ENCODE data around the gene BMERB1. TPM values are rescaled to one million over a fixed set of nuclear protein-coding genes. Genes with fewer than 3 reads are reported as not detected.
"Not testable (repeated sequence)": the region's sequence is repeated elsewhere in the genome, so short reads cannot be mapped to it uniquely, and the experiment has no call there.

The BMERB1 gene
- total and polyA plus RNA-seq, 4 experiments from 2014 or later, result 0.43 to 4.0 (median 2.6) TPM

DNA sequence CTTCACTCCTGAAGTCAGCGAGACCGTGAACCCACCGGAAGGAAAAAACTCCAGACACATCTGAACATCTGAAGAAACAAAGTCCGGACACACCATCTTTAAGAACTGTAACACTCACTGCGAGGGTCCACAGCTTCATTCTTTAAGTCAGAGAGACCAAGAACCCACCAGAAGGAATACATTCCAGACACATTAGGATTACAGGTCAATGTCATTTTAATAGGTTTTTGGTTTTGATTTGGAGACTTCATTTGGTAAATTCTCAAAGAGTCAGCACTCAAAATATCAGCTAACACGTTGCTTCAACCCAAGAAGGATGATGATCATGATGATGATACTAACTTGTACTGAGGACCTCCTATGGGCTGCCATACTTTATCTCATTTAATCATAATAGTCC lies 7.6 kb upstream of the BMERB1 start:
- Histone ChIP-seq H3K27ac (ENCODE audit: low read depth, low read length) (no peak overlapping the region), H3K9me3 (ENCODE audit: control insufficient read depth in 1 of 2, low read length in 2 of 2) (no peaks in the 10 kb centered on the region), H3K4me1 (ENCODE audit: insufficient read depth, low read length) (no peaks in the 10 kb centered on the region), H3K27me3 (ENCODE audit: insufficient read depth, low read length) (no peaks in the 10 kb centered on the region), H3K4me3 (ENCODE audit: low read length in 2 of 2) (no peak overlapping the region), H3K36me3 (ENCODE audit: insufficient read depth, low read length) (no peaks in the 10 kb centered on the region)
- ChIA-PET POLR2A (ENCODE audit: partially characterized antibody) (no interaction called here), CTCF (ENCODE audit: partially characterized antibody) (interaction anchor here (0.8 to 4.8 kb wide), 6 partner anchors 17 to 280 kb away, joined by 3 to 31 read pairs (median 6); partner anchors contain the start of gene MARF1)
- Mint-ChIP-seq H3K27me3 (peaks cover 6 to 10% of the 10 kb centered on the region in 2 donors), H3K36me3 (no peaks in the 10 kb centered on the region), H3K27ac (no peak overlapping the region), H3K4me1 (peaks cover 0 to 3% (median under 1%) of the 10 kb centered on the region in 4 donors), H3K9me3 (no peaks in the 10 kb centered on the region), H3K4me3 (no peak overlapping the region)
- intact Hi-C loops (cut with micrococcal nuclease), result loop anchor here (1.0 to 5.0 kb wide), 5 partner anchors 166 to 701 kb away; no protein-coding TSS in a partner anchor
- no peak for DNase-seq

DNA sequence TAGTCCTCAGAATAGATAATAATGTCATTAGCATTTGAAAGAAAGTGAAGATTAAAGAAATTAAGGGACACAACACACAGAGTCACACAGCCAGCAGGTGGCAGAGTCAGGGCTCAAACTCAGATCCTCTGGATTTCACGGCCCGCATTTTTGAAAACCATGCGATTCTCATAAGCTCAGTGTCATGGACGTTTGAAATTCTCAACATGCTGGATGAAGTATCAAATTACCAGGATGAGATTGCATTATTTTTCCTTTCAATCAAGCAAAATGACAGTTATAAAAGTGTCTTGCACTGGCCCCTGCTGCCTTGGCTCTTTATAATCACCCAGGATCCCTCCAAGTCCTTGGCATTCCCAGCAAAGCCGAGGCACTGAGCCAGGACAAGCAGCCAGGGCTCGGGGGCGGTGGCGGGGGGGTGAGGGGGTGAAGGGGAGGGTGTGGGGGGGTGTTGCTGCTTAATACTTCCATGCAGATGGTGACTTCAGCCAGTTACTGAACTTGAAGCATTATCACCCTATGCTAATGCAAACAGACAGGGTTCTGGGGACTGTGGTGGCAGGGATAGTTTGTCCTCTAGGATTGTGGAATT lies 6.6 kb upstream of the BMERB1 start:
- Histone ChIP-seq H3K27me3 (ENCODE audit: insufficient read depth, low read length) (no peaks in the 10 kb centered on the region), H3K36me3 (ENCODE audit: insufficient read depth, low read length) (no peaks in the 10 kb centered on the region), H3K4me3 (ENCODE audit: low read length in 2 of 2) (no peak overlapping the region), H3K27ac (ENCODE audit: low read depth, low read length) (no peak overlapping the region), H3K9me3 (ENCODE audit: control insufficient read depth in 1 of 2, low read length in 2 of 2) (no peaks in the 10 kb centered on the region), H3K4me1 (ENCODE audit: insufficient read depth, low read length) (no peaks in the 10 kb centered on the region)
- H3K36me3 Mint-ChIP-seq, result no peaks in the 10 kb centered on the region
- H3K4me3 Mint-ChIP-seq, result no peak overlapping the region
- ChIA-PET POLR2A (ENCODE audit: partially characterized antibody) (interaction anchor here (1.0 kb wide), 1 partner anchor 215 kb away, joined by 6 read pairs; the partner anchor contains the start of gene MARF1), CTCF (ENCODE audit: partially characterized antibody) (interaction anchor here (0.6 to 4.8 kb wide), 11 partner anchors 9 to 393 kb away, joined by 3 to 31 read pairs (median 5); partner anchors contain the start of gene MARF1)
- H3K4me1 Mint-ChIP-seq, result peaks cover 0 to 3% (median under 1%) of the 10 kb centered on the region in 4 donors
- peak; percentile 27 to 53 (median 40) for DNase-seq
- peaks cover 6 to 7% of the 10 kb centered on the region in 2 donors for H3K27me3 Mint-ChIP-seq
- no peaks in the 10 kb centered on the region for H3K9me3 Mint-ChIP-seq
- intact Hi-C loops (cut with micrococcal nuclease), result loop anchor here (1.0 to 5.0 kb wide), 5 partner anchors 165 to 700 kb away; no protein-coding TSS in a partner anchor
- H3K27ac Mint-ChIP-seq, result peak overlapping the region in 1 of 7 donors; percentile 56

DNA sequence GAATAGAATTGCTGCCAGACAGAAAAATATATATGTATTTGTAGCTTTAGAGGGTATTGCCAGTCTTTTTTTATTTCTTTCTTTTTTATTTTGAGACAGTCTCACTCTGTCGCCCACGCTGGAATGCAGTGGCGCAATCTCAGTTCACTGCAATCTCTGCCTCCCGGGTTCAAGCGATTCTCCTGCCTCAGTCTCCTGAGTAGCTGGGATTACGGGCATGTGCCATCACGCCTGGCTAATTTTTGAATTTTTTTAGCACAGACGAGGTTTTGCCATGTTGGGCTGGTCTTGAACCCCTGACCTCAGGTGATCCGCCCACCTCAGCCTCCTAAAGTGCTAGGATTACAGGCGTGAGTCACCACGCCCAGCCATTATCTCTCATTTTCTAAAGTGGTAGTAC lies 3.5 kb upstream of the BMERB1 start:
- H3K36me3 Mint-ChIP-seq; H3K9me3 Mint-ChIP-seq; H3K27me3 ChIP-seq (ENCODE audit: insufficient read depth, low read length); H3K4me3 ChIP-seq (ENCODE audit: low read length in 2 of 2); H3K9me3 ChIP-seq (ENCODE audit: control insufficient read depth in 1 of 2, low read length in 2 of 2); POLR2A ChIA-PET (ENCODE audit: partially characterized antibody); H3K27ac ChIP-seq (ENCODE audit: low read depth, low read length); DNase-seq; intact Hi-C loops (cut with micrococcal nuclease); H3K36me3 ChIP-seq (ENCODE audit: insufficient read depth, low read length); H3K4me3 Mint-ChIP-seq; H3K27ac Mint-ChIP-seq: not testable (repeated sequence)
- Mint-ChIP-seq H3K27me3 (peaks cover 7 to 21% of the 10 kb centered on the region in 2 donors), H3K4me1 (peaks cover 10 to 13% (median 12%) of the 10 kb centered on the region in 4 donors)
- peaks cover 12% of the 10 kb centered on the region for H3K4me1 ChIP-seq (ENCODE audit: insufficient read depth, low read length)
- CTCF ChIA-PET (ENCODE audit: partially characterized antibody), result interaction anchor here (1.1 kb wide), 1 partner anchor 270 kb away, joined by 3 read pairs; no protein-coding TSS in a partner anchor

DNA sequence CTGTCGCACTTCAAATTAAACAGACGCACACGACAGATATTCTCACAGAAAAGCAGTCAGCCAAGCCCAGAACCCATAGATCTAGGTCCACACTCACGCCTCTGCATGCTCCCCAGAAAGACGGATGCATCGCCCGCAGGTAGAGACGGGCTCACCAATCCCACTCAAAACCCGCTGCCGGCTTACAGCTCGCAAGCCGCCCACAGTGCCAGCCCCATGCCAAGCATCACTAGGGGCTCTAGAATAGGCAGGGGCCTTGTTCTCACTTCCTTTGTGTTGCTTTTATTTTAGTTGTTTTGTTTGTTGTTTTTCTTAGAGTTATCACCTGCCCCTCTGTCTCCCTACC lies 336 bp upstream of the BMERB1 start:
- H3K27ac ChIP-seq (ENCODE audit: low read depth, low read length), result no peak overlapping the region
- peaks cover 11 to 12% (median 11%) of the 10 kb centered on the region in 4 donors for H3K4me1 Mint-ChIP-seq
- H3K27me3 Mint-ChIP-seq, result peaks cover 7 to 20% of the 10 kb centered on the region in 2 donors
- H3K36me3 Mint-ChIP-seq, result no peaks in the 10 kb centered on the region
- no peaks in the 10 kb centered on the region for H3K27me3 ChIP-seq (ENCODE audit: insufficient read depth, low read length)
- no peaks in the 10 kb centered on the region for H3K9me3 Mint-ChIP-seq
- H3K4me1 ChIP-seq (ENCODE audit: insufficient read depth, low read length), result peaks cover 12% of the 10 kb centered on the region
- H3K27ac Mint-ChIP-seq, result no peak overlapping the region
- H3K9me3 ChIP-seq (ENCODE audit: control insufficient read depth in 1 of 2, low read length in 2 of 2), result no peaks in the 10 kb centered on the region
- ChIA-PET CTCF (ENCODE audit: partially characterized antibody) (no interaction called here), POLR2A (ENCODE audit: partially characterized antibody) (no interaction called here)
- peak overlapping the region; percentile 16 to 85 (median 66) for H3K4me3 Mint-ChIP-seq
- DNase-seq, result peak in 1 of 5 donors; percentile 3
- peak overlapping the region in 1 of 2 donors; percentile 49 for H3K4me3 ChIP-seq (ENCODE audit: low read length in 2 of 2)
- no peaks in the 10 kb centered on the region for H3K36me3 ChIP-seq (ENCODE audit: insufficient read depth, low read length)
- intact Hi-C loops (cut with micrococcal nuclease), result no loop called here

DNA sequence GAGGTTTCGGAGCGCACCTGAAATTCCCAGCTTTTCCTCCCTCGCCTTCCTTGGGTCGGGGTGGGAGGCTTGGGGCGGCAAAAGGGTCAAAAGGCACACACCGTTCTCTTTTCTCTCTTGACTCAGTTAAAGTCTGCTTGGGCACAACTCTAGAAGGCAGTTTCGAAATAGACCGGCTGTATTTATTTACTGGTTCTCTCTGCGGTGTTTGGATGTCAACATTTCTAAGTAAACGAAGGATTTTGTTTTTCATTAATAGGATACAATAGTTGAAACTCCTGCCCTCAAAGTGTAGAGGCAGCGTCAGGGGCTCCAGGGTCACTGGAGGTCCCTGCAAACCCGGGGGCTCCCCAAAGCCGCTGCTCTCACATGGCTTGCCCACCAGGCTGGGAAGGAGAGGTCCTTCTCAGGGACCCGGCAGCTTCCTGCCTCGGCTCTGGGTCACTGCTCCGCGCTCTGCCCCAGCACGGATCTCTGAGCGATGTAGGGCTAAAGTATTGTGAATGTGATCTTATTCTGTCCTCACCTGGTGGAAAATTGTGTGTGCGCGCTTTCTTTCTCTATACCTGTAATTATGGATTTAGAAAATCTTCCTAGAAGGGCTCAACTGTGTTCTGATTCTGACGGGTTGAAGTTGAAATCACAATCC lies 952 bp downstream of the BMERB1 start:
- Histone ChIP-seq H3K27me3 (ENCODE audit: insufficient read depth, low read length) (no peaks in the 10 kb centered on the region), H3K9me3 (ENCODE audit: control insufficient read depth in 1 of 2, low read length in 2 of 2) (no peaks in the 10 kb centered on the region), H3K4me1 (ENCODE audit: insufficient read depth, low read length) (peaks cover 12% of the 10 kb centered on the region), H3K27ac (ENCODE audit: low read depth, low read length) (no peak overlapping the region), H3K36me3 (ENCODE audit: insufficient read depth, low read length) (no peaks in the 10 kb centered on the region), H3K4me3 (ENCODE audit: low read length in 2 of 2) (peak overlapping the region in 1 of 2 donors; percentile 49)
- H3K27ac Mint-ChIP-seq, result no peak overlapping the region
- peak overlapping the region; percentile 72 to 85 (median 76) for H3K4me3 Mint-ChIP-seq
- H3K9me3 Mint-ChIP-seq, result no peaks in the 10 kb centered on the region
- H3K4me1 Mint-ChIP-seq, result peaks cover 11 to 12% (median 11%) of the 10 kb centered on the region in 4 donors
- H3K36me3 Mint-ChIP-seq, result no peaks in the 10 kb centered on the region
- ChIA-PET POLR2A (ENCODE audit: partially characterized antibody) (no interaction called here), CTCF (ENCODE audit: partially characterized antibody) (no interaction called here)
- intact Hi-C loops (cut with micrococcal nuclease), result no loop called here
- no peak for DNase-seq
- peaks cover 7 to 24% of the 10 kb centered on the region in 2 donors for H3K27me3 Mint-ChIP-seq

DNA sequence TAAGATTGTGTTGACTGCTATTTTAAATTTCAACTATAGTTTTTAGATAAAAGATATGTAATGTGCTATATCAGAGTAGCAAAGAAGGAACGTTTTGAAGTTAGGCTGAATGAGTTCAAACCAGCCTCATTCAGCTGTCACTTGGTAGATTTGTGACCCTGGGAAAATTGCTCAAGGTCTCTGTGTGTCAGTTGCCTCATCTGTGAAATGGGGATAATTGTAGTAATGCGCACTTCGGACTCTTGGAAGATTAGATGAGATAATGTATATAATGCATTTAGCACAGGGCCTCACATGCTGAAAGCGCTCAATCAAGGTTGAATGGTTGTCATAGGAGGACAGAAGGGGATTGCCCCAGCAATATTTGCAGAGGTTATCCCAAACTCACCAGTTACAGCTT lies 4.7 kb downstream of the BMERB1 start:
- Histone ChIP-seq H3K27me3 (ENCODE audit: insufficient read depth, low read length) (no peaks in the 10 kb centered on the region), H3K27ac (ENCODE audit: low read depth, low read length) (no peak overlapping the region), H3K36me3 (ENCODE audit: insufficient read depth, low read length) (no peaks in the 10 kb centered on the region), H3K9me3 (ENCODE audit: control insufficient read depth in 1 of 2, low read length in 2 of 2) (no peaks in the 10 kb centered on the region), H3K4me1 (ENCODE audit: insufficient read depth, low read length) (peaks cover 12% of the 10 kb centered on the region), H3K4me3 (ENCODE audit: low read length in 2 of 2) (no peak overlapping the region)
- H3K4me1 Mint-ChIP-seq, result peaks cover 8 to 12% (median 10%) of the 10 kb centered on the region in 4 donors
- ChIA-PET CTCF (ENCODE audit: partially characterized antibody) (no interaction called here), POLR2A (ENCODE audit: partially characterized antibody) (no interaction called here)
- DNase-seq, result no peak
- intact Hi-C loops (cut with micrococcal nuclease), result no loop called here
- H3K36me3 Mint-ChIP-seq, result no peaks in the 10 kb centered on the region
- H3K4me3 Mint-ChIP-seq, result no peak overlapping the region
- H3K27ac Mint-ChIP-seq, result no peak overlapping the region
- H3K9me3 Mint-ChIP-seq, result no peaks in the 10 kb centered on the region
- peaks cover 4 to 17% of the 10 kb centered on the region in 2 donors for H3K27me3 Mint-ChIP-seq

DNA sequence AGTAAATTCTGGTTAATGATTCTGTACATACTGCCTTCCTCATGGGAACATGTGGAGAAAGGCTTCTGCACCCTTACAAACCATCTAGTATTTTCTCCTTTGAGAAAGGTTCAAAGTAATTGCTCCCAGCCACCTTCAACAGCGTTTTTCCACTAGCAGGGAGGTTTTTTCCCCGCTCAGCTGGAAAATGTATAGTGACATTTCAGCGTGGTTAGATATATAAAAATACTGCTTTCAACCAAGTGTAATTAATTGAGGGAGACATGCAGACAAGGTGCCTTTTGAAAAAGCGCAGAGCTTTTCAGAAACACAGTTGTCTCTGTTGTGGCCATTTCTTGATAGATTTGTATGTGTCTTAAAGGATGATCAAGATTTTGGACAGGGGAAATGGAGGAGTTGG lies 5.1 kb downstream of the BMERB1 start:
- peaks cover 0 to 4% (median 0%) of the 10 kb centered on the region in 8 donors for H3K9me3 Mint-ChIP-seq
- Histone ChIP-seq H3K27ac (ENCODE audit: low read depth, low read length) (no peak overlapping the region), H3K27me3 (ENCODE audit: insufficient read depth, low read length) (no peaks in the 10 kb centered on the region), H3K4me3 (ENCODE audit: low read length in 2 of 2) (no peak overlapping the region), H3K9me3 (ENCODE audit: control insufficient read depth in 1 of 2, low read length in 2 of 2) (no peaks in the 10 kb centered on the region), H3K4me1 (ENCODE audit: insufficient read depth, low read length) (peaks cover 12% of the 10 kb centered on the region), H3K36me3 (ENCODE audit: insufficient read depth, low read length) (no peaks in the 10 kb centered on the region)
- no peak overlapping the region for H3K4me3 Mint-ChIP-seq
- ChIA-PET POLR2A (ENCODE audit: partially characterized antibody) (no interaction called here), CTCF (ENCODE audit: partially characterized antibody) (no interaction called here)
- no peak overlapping the region for H3K27ac Mint-ChIP-seq
- no peak for DNase-seq
- no peaks in the 10 kb centered on the region for H3K36me3 Mint-ChIP-seq
- peaks cover 6 to 12% (median 10%) of the 10 kb centered on the region in 4 donors for H3K4me1 Mint-ChIP-seq
- intact Hi-C loops (cut with micrococcal nuclease), result no loop called here
- peaks cover 4 to 16% of the 10 kb centered on the region in 2 donors for H3K27me3 Mint-ChIP-seq

Measured in CD4-positive, alpha-beta memory T cell (primary cell).